ENCODE data around the gene SCLY. TPM values are rescaled to one million over a fixed set of nuclear protein-coding genes. Genes with fewer than 3 reads are reported as not detected.

SCLY gene
- total and polyA plus RNA-seq, 2 of the 13 experiments (the other 11 are each of a cell fraction or from before 2014, with no cell fraction given): 27.9 to 38.6 TPM

GRCh38 chr2:238060542-238061314 is at the start of gene SCLY (continued):
- TF ChIP-seq, protein P1, sequence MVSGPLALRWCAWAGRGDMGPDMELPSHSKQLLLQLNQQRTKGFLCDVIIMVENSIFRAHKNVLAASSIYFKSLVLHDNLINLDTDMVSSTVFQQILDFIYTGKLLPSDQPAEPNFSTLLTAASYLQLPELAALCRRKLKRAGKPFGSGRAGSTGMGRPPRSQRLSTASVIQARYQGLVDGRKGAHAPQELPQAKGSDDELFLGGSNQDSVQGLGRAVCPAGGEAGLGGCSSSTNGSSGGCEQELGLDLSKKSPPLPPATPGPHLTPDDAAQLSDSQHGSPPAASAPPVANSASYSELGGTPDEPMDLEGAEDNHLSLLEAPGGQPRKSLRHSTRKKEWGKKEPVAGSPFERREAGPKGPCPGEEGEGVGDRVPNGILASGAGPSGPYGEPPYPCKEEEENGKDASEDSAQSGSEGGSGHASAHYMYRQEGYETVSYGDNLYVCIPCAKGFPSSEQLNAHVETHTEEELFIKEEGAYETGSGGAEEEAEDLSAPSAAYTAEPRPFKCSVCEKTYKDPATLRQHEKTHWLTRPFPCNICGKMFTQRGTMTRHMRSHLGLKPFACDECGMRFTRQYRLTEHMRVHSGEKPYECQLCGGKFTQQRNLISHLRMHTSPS (CRISPR knock-in tag; IDR thresholded peaks at IDR 0.05; ENCODE audit: low read depth): no peak
- TF ChIP-seq DNMT3B (CRISPR knock-in tag; conservative IDR thresholded peaks at IDR 0.05) (no peak), CBX1 (IDR thresholded peaks at IDR 0.05; ENCODE audit: low read depth) (peak; percentile 49), ZNF567 (CRISPR knock-in tag; IDR thresholded peaks at IDR 0.05; ENCODE audit: borderline replicate concordance) (no peak; the same call in 1 of the 2 replicates), ZNF331 (CRISPR knock-in tag; IDR thresholded peaks at IDR 0.05) (peak; percentile 68), ZNF329 (CRISPR knock-in tag; IDR thresholded peaks at IDR 0.05; ENCODE audit: low read depth) (0 out of 2 replicates have a peak, but pooled peaks have one; percentile 24), ZNF550 (CRISPR knock-in tag; IDR thresholded peaks at IDR 0.05; ENCODE audit: borderline replicate concordance) (peak; percentile 89; the same call in 1 of the 2 replicates), USF2 (IDR thresholded peaks at IDR 0.05; ENCODE audit: low read depth, low read length) (peak; percentile 85), USF2 (CRISPR knock-in tag; IDR thresholded peaks at IDR 0.05; ENCODE audit: borderline replicate concordance) (peak; percentile 96; the same call in 1 of the 2 replicates), PAF1 (CRISPR knock-in tag; IDR thresholded peaks at IDR 0.05) (no peak), ZNF251 (CRISPR knock-in tag; IDR thresholded peaks at IDR 0.05) (no peak), SMARCC2 (IDR thresholded peaks at IDR 0.05) (no peak), ZNF780A (CRISPR knock-in tag; IDR thresholded peaks at IDR 0.05) (no peak), HNRNPL (IDR thresholded peaks at IDR 0.05; ENCODE audit: low read depth, low read length) (0 out of 2 replicates have a peak, but pooled peaks have one; percentile 33), ZBTB33 (CRISPR knock-in tag; IDR thresholded peaks at IDR 0.05) (no peak), ZNF12 (CRISPR knock-in tag; IDR thresholded peaks at IDR 0.05) (peak; percentile 16; the same call in 1 of the 2 replicates), XRCC5 (optimal IDR thresholded peaks at IDR 0.05; ENCODE audit: low read length) (peak; percentile 74), RFX3 (CRISPR knock-in tag; IDR thresholded peaks at IDR 0.05) (no peak), ZNF274 (CRISPR knock-in tag; IDR thresholded peaks at IDR 0.05) (peak; percentile 51), ZNF224 (CRISPR knock-in tag; IDR thresholded peaks at IDR 0.05) (peak; percentile 93), RAD21 (CRISPR knock-in tag; IDR thresholded peaks at IDR 0.05) (peak; percentile 75), ZNF446 (CRISPR knock-in tag; IDR thresholded peaks at IDR 0.05) (peak; percentile 67; the same call in 1 of the 2 replicates)
- TF ChIP-seq, protein P2, sequence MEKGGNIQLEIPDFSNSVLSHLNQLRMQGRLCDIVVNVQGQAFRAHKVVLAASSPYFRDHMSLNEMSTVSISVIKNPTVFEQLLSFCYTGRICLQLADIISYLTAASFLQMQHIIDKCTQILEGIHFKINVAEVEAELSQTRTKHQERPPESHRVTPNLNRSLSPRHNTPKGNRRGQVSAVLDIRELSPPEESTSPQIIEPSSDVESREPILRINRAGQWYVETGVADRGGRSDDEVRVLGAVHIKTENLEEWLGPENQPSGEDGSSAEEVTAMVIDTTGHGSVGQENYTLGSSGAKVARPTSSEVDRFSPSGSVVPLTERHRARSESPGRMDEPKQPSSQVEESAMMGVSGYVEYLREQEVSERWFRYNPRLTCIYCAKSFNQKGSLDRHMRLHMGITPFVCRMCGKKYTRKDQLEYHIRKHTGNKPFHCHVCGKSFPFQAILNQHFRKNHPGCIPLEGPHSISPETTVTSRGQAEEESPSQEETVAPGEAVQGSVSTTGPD (CRISPR knock-in tag; IDR thresholded peaks at IDR 0.05): no peak
